Astrocyte (in vitro differentiated cells and primary cell): ENCODE results near the gene CDKN2C.
"Not testable (repeated sequence)": the region's sequence is repeated elsewhere in the genome, so short reads cannot be mapped to it uniquely, and the experiment has no call there.

Source experiments
- EZH2 ChIP-seq: IDR thresholded peaks from 2 replicates; pipeline ENCODE4 v1.6.1; 2012; ENCODE audit warnings: mild to moderate bottlenecking, low read length, inconsistent platforms; ENCODE audit not compliant: insufficient read depth
- TF ChIP-seq, protein P1 (sequence below): IDR thresholded peaks from 2 replicates; pipeline ENCODE4 v1.5.1; 2011; ENCODE audit warnings: low read depth, mild to moderate bottlenecking, inconsistent platforms, low read length, moderate library complexity; ENCODE audit not compliant: insufficient read depth

DNA sequence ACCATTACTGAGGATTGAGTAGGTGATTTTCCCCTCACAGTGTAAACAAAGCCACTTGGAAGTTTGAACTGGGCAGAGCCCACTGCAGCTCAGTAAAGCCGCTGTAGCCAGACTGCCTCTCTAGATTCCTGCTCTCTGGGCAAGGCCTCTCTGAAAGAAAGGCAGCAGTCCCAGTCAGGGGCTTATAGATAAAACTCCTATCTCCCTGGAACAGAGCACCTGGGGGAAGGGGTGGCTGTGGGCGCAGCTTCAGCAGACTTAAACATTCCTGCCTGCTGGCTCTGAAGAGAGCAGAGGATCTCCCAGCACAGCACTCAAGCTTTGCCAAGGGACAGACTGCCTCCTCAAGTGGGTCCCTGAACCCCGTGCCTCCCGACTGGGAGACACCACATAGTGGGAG lies 35.5 kb downstream of the CDKN2C start:
- TF ChIP-seq EZH2 = not testable (repeated sequence)
- TF ChIP-seq, protein P1, sequence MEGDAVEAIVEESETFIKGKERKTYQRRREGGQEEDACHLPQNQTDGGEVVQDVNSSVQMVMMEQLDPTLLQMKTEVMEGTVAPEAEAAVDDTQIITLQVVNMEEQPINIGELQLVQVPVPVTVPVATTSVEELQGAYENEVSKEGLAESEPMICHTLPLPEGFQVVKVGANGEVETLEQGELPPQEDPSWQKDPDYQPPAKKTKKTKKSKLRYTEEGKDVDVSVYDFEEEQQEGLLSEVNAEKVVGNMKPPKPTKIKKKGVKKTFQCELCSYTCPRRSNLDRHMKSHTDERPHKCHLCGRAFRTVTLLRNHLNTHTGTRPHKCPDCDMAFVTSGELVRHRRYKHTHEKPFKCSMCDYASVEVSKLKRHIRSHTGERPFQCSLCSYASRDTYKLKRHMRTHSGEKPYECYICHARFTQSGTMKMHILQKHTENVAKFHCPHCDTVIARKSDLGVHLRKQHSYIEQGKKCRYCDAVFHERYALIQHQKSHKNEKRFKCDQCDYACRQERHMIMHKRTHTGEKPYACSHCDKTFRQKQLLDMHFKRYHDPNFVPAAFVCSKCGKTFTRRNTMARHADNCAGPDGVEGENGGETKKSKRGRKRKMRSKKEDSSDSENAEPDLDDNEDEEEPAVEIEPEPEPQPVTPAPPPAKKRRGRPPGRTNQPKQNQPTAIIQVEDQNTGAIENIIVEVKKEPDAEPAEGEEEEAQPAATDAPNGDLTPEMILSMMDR = not testable (repeated sequence)
